Measurements from ENCODE around the gene RPTOR. TPM values are rescaled to one million over a fixed set of nuclear protein-coding genes. Genes with fewer than 3 reads are reported as not detected.

The RPTOR gene
- polyA plus RNA-seq, 1 of the 3 experiments (the other 2 are of a cell fraction), result 14.9 TPM

- Histone ChIP-seq H3K9ac (no peak overlapping the region), H4K20me1 (ENCODE audit: insufficient read depth) (no peaks in the 10 kb centered on the region), H3K79me2 (ENCODE audit: insufficient read depth) (no peaks in the 10 kb centered on the region), H3K27ac (ENCODE audit: low read depth in 2 of 2, low read length in 1 of 2) (no peak overlapping the region), H3K36me3 (replicated peaks in 1 of 2; ENCODE audit: control insufficient read depth in 1 of 2, insufficient read depth in 2 of 2, low read length in 1 of 2) (no peaks in the 10 kb centered on the region), H2AFZ (ENCODE audit: low read depth) (no peak overlapping the region), H3K4me1 (ENCODE audit: control insufficient read depth in 1 of 2, insufficient read depth in 2 of 2, low read depth in 1 of 2, low read length in 1 of 2) (peaks cover 0 to 4% of the 10 kb centered on the region in 2 experiments; a peak in 1 of 4 replicates), H3K4me2 (no peak overlapping the region), H3K4me3 (ENCODE audit: low read depth in 2 of 2, low read length in 1 of 2) (no peak overlapping the region), H3F3A (replicated peaks; ENCODE audit: insufficient read depth) (no peaks in the 10 kb centered on the region), H3K27me3 (ENCODE audit: insufficient read depth) (peaks cover 16% of the 10 kb centered on the region; the same call in 1 of the 2 replicates), H3K9me2 (no peaks in the 10 kb centered on the region), H3K9me3 (no peaks in the 10 kb centered on the region)
- WGBS (ENCODE audit: low lambda C conversion rate), result 41% methylated on average over 7 of the region's 7 CpGs
- CTCF ChIA-PET, result interaction anchor here (0.8 to 2.1 kb wide), 4 partner anchors 29 to 92 kb away, joined by 3 to 5 read pairs (median 4); no protein-coding TSS in a partner anchor
- POLR2A ChIA-PET, result no interaction called here
- TF ChIP-seq TEAD4 (IDR thresholded peaks at IDR 0.05; ENCODE audit: borderline replicate concordance, insufficient read depth) (no peak), MXI1 (IDR thresholded peaks at IDR 0.05; ENCODE audit: low read depth, low read length) (no peak)
- DNase-seq, result no peak
These were observed 25.4 kb upstream of the RPTOR start for GRCh38 chr17:80519091-80519781.

DNA sequence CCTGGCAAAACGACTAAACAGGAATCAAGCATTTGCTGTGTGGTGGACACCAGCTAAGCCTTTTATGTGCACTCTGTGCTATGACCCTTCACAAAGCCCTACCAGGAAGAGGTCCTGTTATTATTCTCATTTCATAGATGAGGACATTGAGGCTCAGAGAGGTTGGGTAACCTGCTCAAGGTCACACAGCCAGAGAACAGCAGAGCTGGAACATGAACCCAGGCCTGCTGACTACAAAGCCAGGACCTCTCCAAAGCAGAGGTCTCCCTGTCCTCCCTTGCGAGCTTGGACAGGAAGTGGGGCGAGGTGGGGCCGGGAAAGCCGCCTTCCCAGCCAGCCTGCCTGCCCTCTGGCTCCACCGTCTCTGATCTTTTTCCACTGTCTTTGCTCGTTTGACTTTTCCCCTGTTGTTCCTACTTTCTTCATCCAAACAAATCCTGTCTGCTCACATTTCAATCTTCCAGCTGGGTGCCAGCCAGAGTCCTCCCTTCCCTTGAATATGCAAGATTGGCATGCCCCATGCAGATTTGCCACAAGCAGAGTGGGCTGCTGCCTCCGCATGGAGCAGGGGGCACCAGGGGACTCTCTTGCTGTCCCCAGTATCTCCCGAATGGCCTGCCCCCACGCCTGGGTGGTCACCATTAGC is 23.7 kb upstream of the RPTOR start:
- no peaks in the 10 kb centered on the region for H3K36me3 ChIP-seq (replicated peaks in 1 of 2; ENCODE audit: control insufficient read depth in 1 of 2, insufficient read depth in 2 of 2, low read length in 1 of 2)
- H3K4me1 ChIP-seq (ENCODE audit: control insufficient read depth in 1 of 2, insufficient read depth in 2 of 2, low read depth in 1 of 2, low read length in 1 of 2), result peaks cover 0 to 9% of the 10 kb centered on the region in 2 experiments; a peak in 1 of 4 replicates
- no peak for DNase-seq
- ChIA-PET CTCF (interaction anchor here (0.7 to 2.1 kb wide), 3 partner anchors 43 to 503 kb away, joined by 3 to 5 read pairs (median 5); no protein-coding TSS in a partner anchor), POLR2A (no interaction called here)
- H3K27me3 ChIP-seq (ENCODE audit: insufficient read depth), result peaks cover 16% of the 10 kb centered on the region; the same call in 1 of the 2 replicates
- no peaks in the 10 kb centered on the region for H3F3A ChIP-seq (replicated peaks; ENCODE audit: insufficient read depth)
- H3K79me2 ChIP-seq (ENCODE audit: insufficient read depth), result no peaks in the 10 kb centered on the region
- 61% methylated on average over 10 of the region's 10 CpGs for WGBS (ENCODE audit: low lambda C conversion rate)
- no peak overlapping the region for H2AFZ ChIP-seq (ENCODE audit: low read depth)
- no peak overlapping the region for H3K27ac ChIP-seq (ENCODE audit: low read depth in 2 of 2, low read length in 1 of 2)
- H4K20me1 ChIP-seq (ENCODE audit: insufficient read depth), result no peaks in the 10 kb centered on the region
- no peaks in the 10 kb centered on the region for H3K9me3 ChIP-seq
- no peak overlapping the region for H3K4me2 ChIP-seq
- H3K9me2 ChIP-seq, result no peaks in the 10 kb centered on the region
- TF ChIP-seq YY1 (IDR thresholded peaks at IDR 0.05; ENCODE audit: low read depth) (no peak), FOSL2 (IDR thresholded peaks at IDR 0.05; ENCODE audit: borderline replicate concordance, low read depth) (no peak), USF2 (IDR thresholded peaks at IDR 0.05; ENCODE audit: borderline replicate concordance, low read depth, low read length) (no peak), CTCF (IDR thresholded peaks at IDR 0.05) (no peak), SIN3A (IDR thresholded peaks at IDR 0.05; ENCODE audit: borderline replicate concordance, low read depth, low read length) (no peak), FOXM1 (IDR thresholded peaks at IDR 0.05; ENCODE audit: low read depth) (no peak), MEF2A (IDR thresholded peaks at IDR 0.05; ENCODE audit: borderline replicate concordance, low read depth) (no peak), TEAD4 (IDR thresholded peaks at IDR 0.05; ENCODE audit: borderline replicate concordance, insufficient read depth) (no peak), NRF1 (IDR thresholded peaks at IDR 0.05; ENCODE audit: low read depth, low read length) (no peak), CHD2 (IDR thresholded peaks at IDR 0.05; ENCODE audit: low read length, partially characterized antibody) (no peak), PBX3 (IDR thresholded peaks at IDR 0.05) (no peak), RCOR1 (IDR thresholded peaks at IDR 0.05; ENCODE audit: low read length) (no peak), SMC3 (IDR thresholded peaks at IDR 0.05; ENCODE audit: low read depth, low read length) (no peak)
- no peak overlapping the region for H3K9ac ChIP-seq
- no peak overlapping the region for H3K4me3 ChIP-seq (ENCODE audit: low read depth in 2 of 2, low read length in 1 of 2)
